Keratinocyte (primary cell): ENCODE results near the gene DVL2. TPM values are rescaled to one million over a fixed set of nuclear protein-coding genes. Genes with fewer than 3 reads are reported as not detected.

ENCODE experiments used
- DNase-seq: peaks from one replicate; pipeline ENCODE4 v3.0.0-alpha.2; 2011; ENCODE audit warnings: low read depth, missing footprints, low spot score
- FAIRE-seq: peaks from 2 replicates; lab custom pipeline; 2011; peaks lifted over from hg19 to GRCh38; lab: Jason Lieb, UNC
- H2AFZ ChIP-seq: 2 replicates; pipeline ENCODE4 v1.6.0; 2012; ENCODE audit warnings: low read length, control low read depth, inconsistent platforms; ENCODE audit not compliant: control insufficient read depth
- H3K27ac ChIP-seq: 2 replicates; pipeline ENCODE4 v1.5.1; 2011; ENCODE audit warnings: low read length; ENCODE audit not compliant: control insufficient read depth, insufficient read depth
- H3K27me3 ChIP-seq: 3 replicates; pipeline ENCODE4 v1.6.0; 2011; ENCODE audit warnings: low read length; ENCODE audit not compliant: control insufficient read depth, insufficient read depth; ENCODE audit errors: extremely low read depth
- H3K36me3 ChIP-seq, 2 experiments: 2 replicates in 1 of 2; 3 replicates in 1 of 2; pipeline ENCODE4 v1.5.1; 2011; ENCODE audit warnings: low read length in 2 of 2, mild to moderate bottlenecking in 1 of 2; ENCODE audit not compliant: control insufficient read depth in 2 of 2, insufficient read depth in 2 of 2; ENCODE audit errors: extremely low read depth in 1 of 2
- H3K4me1 ChIP-seq: 3 replicates; pipeline ENCODE4 v1.5.1; 2011; ENCODE audit warnings: low read length; ENCODE audit not compliant: control insufficient read depth, insufficient read depth; ENCODE audit errors: extremely low read depth
- H3K4me2 ChIP-seq: 3 replicates; pipeline ENCODE4 v1.6.0; 2011; ENCODE audit warnings: low read depth, low read length; ENCODE audit not compliant: control insufficient read depth, insufficient read depth; ENCODE audit errors: extremely low read depth
- H3K4me3 ChIP-seq, 3 experiments: fragments of 200-600 bp in 1 of 3; sonication (generic) in 1 of 3; 2 replicates in 2 of 3; 3 replicates in 1 of 3; pipeline ENCODE4 v1.5.1; 2011 to 2016; ENCODE audit warnings: low read length in 3 of 3, mild to moderate bottlenecking in 3 of 3, control low read depth in 2 of 3, inconsistent platforms in 1 of 3, low read depth in 1 of 3, mixed read lengths in 1 of 3, mixed run types in 1 of 3, moderate library complexity in 1 of 3; ENCODE audit not compliant: control insufficient read depth in 2 of 3, insufficient read depth in 2 of 3; ENCODE audit errors: extremely low read depth in 1 of 3
- H3K79me2 ChIP-seq: 2 replicates; pipeline ENCODE4 v1.6.0; 2012; ENCODE audit warnings: low read length; ENCODE audit not compliant: control insufficient read depth, insufficient read depth
- H3K9ac ChIP-seq: 3 replicates; pipeline ENCODE4 v1.6.0; 2011; ENCODE audit warnings: low read length; ENCODE audit not compliant: control insufficient read depth, insufficient read depth; ENCODE audit errors: extremely low read depth
- H3K9me1 ChIP-seq: 3 replicates; pipeline ENCODE4 v1.6.0; 2011; ENCODE audit warnings: low read length; ENCODE audit not compliant: control insufficient read depth, insufficient read depth; ENCODE audit errors: extremely low read depth
- H3K9me3 ChIP-seq: 2 replicates; pipeline ENCODE4 v1.5.1; 2012; ENCODE audit warnings: low read depth, low read length; ENCODE audit not compliant: control insufficient read depth
- H4K20me1 ChIP-seq: 3 replicates; pipeline ENCODE4 v1.6.0; 2011; ENCODE audit warnings: low read length; ENCODE audit not compliant: control insufficient read depth, insufficient read depth; ENCODE audit errors: extremely low read depth
- EZH2 ChIP-seq: IDR thresholded peaks from one replicate; pipeline ENCODE4 v1.6.1; 2012; ENCODE audit warnings: inconsistent platforms, mild to moderate bottlenecking, low read length, moderate library complexity
- dilution Hi-C: fragments of 300-500 bp; cut with MboI; formaldehyde crosslinking; loops from one replicate; pipeline ENCODE4 v1.7.0; 2020; ENCODE audit warnings: low sequenced_read_pairs; ENCODE audit not compliant: extremely low pct_ligation_motif_present
- polyA plus RNA-seq, 5 experiments: library from polyadenylated mRNA; depleted of rRNA in 3 of 5; stranded (reverse) in 3 of 5; stranded (forward) in 1 of 5; unstranded in 1 of 5; fragments of >200 nt; gene quantifications; 1 replicate in 1 of 5; 2 replicates in 3 of 5; 3 replicates in 1 of 5; pipeline versions ENCODE4 v1.2.1 to v1.2.3, GENCODE V29; 2011 to 2012; ENCODE audit warnings: missing spikeins in 2 of 5, low read depth in 1 of 5, low replicate concordance in 1 of 5
- TF ChIP-seq, protein P1 (sequence below), 3 experiments: IDR thresholded peaks in 1 of 3; conservative IDR thresholded peaks in 1 of 3; optimal IDR thresholded peaks in 1 of 3; 2 replicates in 2 of 3; 3 replicates in 1 of 3; pipeline versions ENCODE3 to v1.5.1; 2011; ENCODE audit warnings: low read length in 3 of 3, mild to moderate bottlenecking in 3 of 3, moderate library complexity in 2 of 3, control low read depth in 1 of 3, inconsistent platforms in 1 of 3; ENCODE audit not compliant: insufficient read depth in 2 of 3; ENCODE audit errors: extremely low read depth in 1 of 3

Gene DVL2
- polyA plus RNA-seq, 1 donor (not counting 4 experiments of a cell fraction or from before 2014, with no cell fraction given) = 3.7 TPM

DNA sequence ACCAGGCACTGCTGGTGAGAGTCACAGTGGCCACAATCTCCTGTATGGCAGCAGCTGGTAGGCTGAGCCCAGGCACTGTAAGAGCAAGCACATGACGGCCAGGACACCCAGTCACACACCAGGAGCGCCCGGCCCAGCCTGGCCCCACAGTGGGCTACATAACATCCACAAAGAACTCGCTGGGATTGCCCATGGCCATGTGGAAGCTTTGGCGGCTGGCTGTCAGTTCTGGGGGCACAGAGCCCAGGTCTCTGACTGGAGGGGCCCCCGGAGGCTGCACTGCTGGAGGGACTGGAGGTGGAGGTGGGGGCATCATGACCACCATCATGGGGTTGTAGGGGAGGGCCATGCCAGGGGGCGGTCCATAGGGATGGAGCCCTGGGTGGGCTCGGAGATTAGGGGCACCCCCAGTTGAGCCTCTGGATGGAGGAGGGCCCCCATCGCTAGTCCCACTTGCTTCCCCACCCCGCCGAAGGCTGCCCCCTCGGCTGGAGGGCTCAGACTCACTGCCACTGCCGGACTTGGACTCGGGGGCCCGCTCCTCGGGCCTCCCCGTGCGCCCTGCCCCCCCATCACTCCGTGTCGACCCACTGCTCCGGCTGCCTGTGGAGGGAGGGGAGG is 8.5 kb downstream of the DVL2 start:
- DNase-seq (no peak), FAIRE-seq (no peak)
- H3K36me3 ChIP-seq = peaks cover 47 to 64% of the 10 kb centered on the region in 2 experiments
- no peak overlapping the region for H3K4me2 ChIP-seq
- H3K9me3 ChIP-seq = no peaks in the 10 kb centered on the region
- no peak overlapping the region for H3K4me3 ChIP-seq
- dilution Hi-C loops = no loop called here
- no peak overlapping the region for H3K9ac ChIP-seq
- no peak overlapping the region for H2AFZ ChIP-seq
- peaks cover 5% of the 10 kb centered on the region for H4K20me1 ChIP-seq
- no peak overlapping the region for H3K27ac ChIP-seq
- H3K27me3 ChIP-seq = no peaks in the 10 kb centered on the region
- H3K79me2 ChIP-seq = peaks cover 18% of the 10 kb centered on the region
- H3K4me1 ChIP-seq = peaks cover 29% of the 10 kb centered on the region
- TF ChIP-seq, protein P1, sequence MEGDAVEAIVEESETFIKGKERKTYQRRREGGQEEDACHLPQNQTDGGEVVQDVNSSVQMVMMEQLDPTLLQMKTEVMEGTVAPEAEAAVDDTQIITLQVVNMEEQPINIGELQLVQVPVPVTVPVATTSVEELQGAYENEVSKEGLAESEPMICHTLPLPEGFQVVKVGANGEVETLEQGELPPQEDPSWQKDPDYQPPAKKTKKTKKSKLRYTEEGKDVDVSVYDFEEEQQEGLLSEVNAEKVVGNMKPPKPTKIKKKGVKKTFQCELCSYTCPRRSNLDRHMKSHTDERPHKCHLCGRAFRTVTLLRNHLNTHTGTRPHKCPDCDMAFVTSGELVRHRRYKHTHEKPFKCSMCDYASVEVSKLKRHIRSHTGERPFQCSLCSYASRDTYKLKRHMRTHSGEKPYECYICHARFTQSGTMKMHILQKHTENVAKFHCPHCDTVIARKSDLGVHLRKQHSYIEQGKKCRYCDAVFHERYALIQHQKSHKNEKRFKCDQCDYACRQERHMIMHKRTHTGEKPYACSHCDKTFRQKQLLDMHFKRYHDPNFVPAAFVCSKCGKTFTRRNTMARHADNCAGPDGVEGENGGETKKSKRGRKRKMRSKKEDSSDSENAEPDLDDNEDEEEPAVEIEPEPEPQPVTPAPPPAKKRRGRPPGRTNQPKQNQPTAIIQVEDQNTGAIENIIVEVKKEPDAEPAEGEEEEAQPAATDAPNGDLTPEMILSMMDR (optimal IDR thresholded peaks at IDR 0.05 in 1 of 3, IDR thresholded peaks at IDR 0.05 in 1 of 3, conservative IDR thresholded peaks at IDR 0.05 in 1 of 3; ENCODE audit: extremely low read depth in 1 of 3, insufficient read depth in 2 of 3, low read length in 3 of 3) = no peak
- no peak for TF ChIP-seq EZH2
- no peaks in the 10 kb centered on the region for H3K9me1 ChIP-seq

DNA sequence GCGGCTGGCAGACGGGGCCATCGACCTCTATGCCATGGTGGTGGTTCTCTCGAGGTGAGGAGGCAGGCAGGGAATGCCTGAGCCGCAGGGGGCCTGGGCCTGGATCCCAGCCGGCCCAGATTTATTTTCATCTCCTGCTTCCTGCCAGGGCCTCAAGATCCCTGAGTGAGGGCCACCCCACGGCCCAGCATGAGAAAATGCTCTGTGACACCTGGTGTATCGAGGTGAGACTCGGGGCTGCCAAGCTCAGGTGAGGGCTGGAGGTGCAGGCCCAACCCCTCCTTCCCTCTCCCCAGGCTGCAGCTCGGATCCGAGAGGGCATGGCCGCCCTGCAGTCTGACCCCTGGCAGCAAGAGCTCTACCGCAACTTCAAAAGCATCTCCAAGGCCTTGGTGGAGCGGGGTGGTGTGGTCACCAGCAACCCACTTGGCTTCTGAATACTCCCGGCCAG is 9.6 kb downstream of the DVL2 start:
- H3K4me1 ChIP-seq = peaks cover 34% of the 10 kb centered on the region
- FAIRE-seq (no peak), DNase-seq (no peak)
- no peak overlapping the region for H3K9ac ChIP-seq
- no peak overlapping the region for H3K4me3 ChIP-seq
- H3K27me3 ChIP-seq = no peaks in the 10 kb centered on the region
- H3K79me2 ChIP-seq = peaks cover 12% of the 10 kb centered on the region
- dilution Hi-C loops = no loop called here
- H3K27ac ChIP-seq = no peak overlapping the region
- no peak overlapping the region for H3K4me2 ChIP-seq
- H3K9me3 ChIP-seq = no peaks in the 10 kb centered on the region
- H3K36me3 ChIP-seq = peaks cover 42 to 60% of the 10 kb centered on the region in 2 experiments
- TF ChIP-seq, protein P1 (optimal IDR thresholded peaks at IDR 0.05 in 1 of 3, IDR thresholded peaks at IDR 0.05 in 1 of 3, conservative IDR thresholded peaks at IDR 0.05 in 1 of 3; ENCODE audit: extremely low read depth in 1 of 3, insufficient read depth in 2 of 3, low read length in 3 of 3) = no peak
- H4K20me1 ChIP-seq = peaks cover 5% of the 10 kb centered on the region
- H2AFZ ChIP-seq = no peak overlapping the region
- no peaks in the 10 kb centered on the region for H3K9me1 ChIP-seq
